Stimulated activated CD8-positive, alpha-beta memory T cell treated with anti-CD3 and anti-CD28 coated beads, Interleukin-2, amount 100 ng/mL, for 48 hours (primary cell): Measurements from ENCODE around the gene PDE11A.

Experiments used
- DNase-seq, 2 donors: peaks; one replicate each; pipeline ENCODE4 v3.0.0-alpha.2; 2020; ENCODE audit warnings: low read depth in 2 of 2

Gene PDE11A

GRCh38 chr2:177726931-177727348 is 345.6 kb downstream of the PDE11A start:
- DNase-seq: no peak

- peak; percentile 5 to 21 for DNase-seq
These were observed 347.9 kb downstream of the PDE11A start for GRCh38 chr2:177724398-177725287.

- DNase-seq: no peak
These were observed 349.3 kb downstream of the PDE11A start for GRCh38 chr2:177723235-177723634.

GRCh38 chr2:177721818-177722567 is 350.6 kb downstream of the PDE11A start:
- DNase-seq: no peak

- DNase-seq: no peak
These were observed 351.5 kb downstream of the PDE11A start for GRCh38 chr2:177721087-177721486.

- DNase-seq: no peak
These were observed 354.6 kb downstream of the PDE11A start for GRCh38 chr2:177717831-177718618.

GRCh38 chr2:177716484-177716883 is 356.1 kb downstream of the PDE11A start:
- no peak for DNase-seq

- no peak for DNase-seq
These were observed 356.8 kb downstream of the PDE11A start for GRCh38 chr2:177715771-177716170.

- no peak for DNase-seq
These were observed 357.9 kb downstream of the PDE11A start for GRCh38 chr2:177714704-177715103.

GRCh38 chr2:177712462-177712861 is 360.1 kb downstream of the PDE11A start:
- no peak for DNase-seq

- no peak for DNase-seq
These were observed 360.9 kb downstream of the PDE11A start for GRCh38 chr2:177711483-177712265.

GRCh38 chr2:177710889-177711288 is 361.7 kb downstream of the PDE11A start:
- DNase-seq: no peak

- no peak for DNase-seq
These were observed 362.6 kb downstream of the PDE11A start for GRCh38 chr2:177709986-177710401.

GRCh38 chr2:177708660-177709444 is 363.7 kb downstream of the PDE11A start:
- no peak for DNase-seq

- no peak for DNase-seq
These were observed 364.5 kb downstream of the PDE11A start for GRCh38 chr2:177708106-177708505.

GRCh38 chr2:177705511-177706173 is 366.9 kb downstream of the PDE11A start:
- no peak for DNase-seq

GRCh38 chr2:177703159-177703558 is 369.4 kb downstream of the PDE11A start:
- no peak for DNase-seq

GRCh38 chr2:177698281-177698680 is 374.3 kb downstream of the PDE11A start:
- DNase-seq: no peak

GRCh38 chr2:177694348-177694747 is 378.2 kb downstream of the PDE11A start:
- no peak for DNase-seq
